ENCODE results near the gene NR1I2. TPM values are rescaled to one million over a fixed set of nuclear protein-coding genes. Genes with fewer than 3 reads are reported as not detected.

NR1I2 gene
- polyA plus RNA-seq, 1 donor from 2014 or later: 0.53 TPM

DNA sequence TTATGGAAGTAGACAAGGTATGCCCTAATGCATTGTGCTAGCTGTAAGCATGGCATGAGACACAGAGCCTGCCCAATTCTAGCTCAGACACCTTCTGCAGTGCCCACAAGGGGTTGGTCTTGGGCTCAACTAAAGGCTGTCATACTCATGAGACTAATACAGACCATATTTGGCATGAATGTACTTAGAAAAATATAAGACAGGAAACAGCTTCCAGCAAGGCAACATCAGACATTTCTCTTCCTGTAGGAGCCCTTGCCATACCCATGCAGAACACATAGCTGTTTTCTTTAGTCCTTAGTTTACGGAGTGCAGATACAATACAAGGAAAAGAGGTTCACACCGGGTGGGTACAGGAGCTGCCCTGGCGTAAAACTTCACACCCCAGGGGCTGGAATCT lies 30.5 kb upstream of the NR1I2 start:
- Histone ChIP-seq H3K4me3 (ENCODE audit: low read length) (no peak overlapping the region), H3K27me3 (ENCODE audit: insufficient read depth, low read depth, low read length) (no peaks in the 10 kb centered on the region), H3K27ac (ENCODE audit: low read length) (no peak overlapping the region), H3K36me3 (ENCODE audit: insufficient read depth, low read length) (peaks cover 5% of the 10 kb centered on the region), H3K79me2 (replicated peaks; ENCODE audit: insufficient read depth, low read length) (no peaks in the 10 kb centered on the region), H3K9me3 (ENCODE audit: low read length) (no peaks in the 10 kb centered on the region), H3K9me2 (ENCODE audit: insufficient read depth, low read length) (no peaks in the 10 kb centered on the region), H3K9ac (ENCODE audit: low read length) (no peak overlapping the region), H2AFZ (ENCODE audit: low read depth, low read length) (no peak overlapping the region), H4K20me1 (ENCODE audit: insufficient read depth) (no peaks in the 10 kb centered on the region), H3K4me2 (ENCODE audit: low read length) (no peak overlapping the region), H3F3A (ENCODE audit: insufficient read depth, low read length, poor library complexity, severe bottlenecking) (no peaks in the 10 kb centered on the region)
- TF ChIP-seq POLR2AphosphoS5 (IDR thresholded peaks at IDR 0.05) (no peak), RAD21 (conservative IDR thresholded peaks at IDR 0.05) (no peak), EP300 (conservative IDR thresholded peaks at IDR 0.05; ENCODE audit: poor library complexity, severe bottlenecking) (no peak), SMC3 (conservative IDR thresholded peaks at IDR 0.05; ENCODE audit: poor library complexity) (no peak), MXI1 (conservative IDR thresholded peaks at IDR 0.05; ENCODE audit: poor library complexity, severe bottlenecking) (no peak), TAF1 (IDR thresholded peaks at IDR 0.05; ENCODE audit: low read depth) (no peak), EZH2 (IDR thresholded peaks at IDR 0.05; ENCODE audit: borderline replicate concordance, insufficient read depth, low read length, poor library complexity, severe bottlenecking) (no peak)
- TF ChIP-seq, protein P1, sequence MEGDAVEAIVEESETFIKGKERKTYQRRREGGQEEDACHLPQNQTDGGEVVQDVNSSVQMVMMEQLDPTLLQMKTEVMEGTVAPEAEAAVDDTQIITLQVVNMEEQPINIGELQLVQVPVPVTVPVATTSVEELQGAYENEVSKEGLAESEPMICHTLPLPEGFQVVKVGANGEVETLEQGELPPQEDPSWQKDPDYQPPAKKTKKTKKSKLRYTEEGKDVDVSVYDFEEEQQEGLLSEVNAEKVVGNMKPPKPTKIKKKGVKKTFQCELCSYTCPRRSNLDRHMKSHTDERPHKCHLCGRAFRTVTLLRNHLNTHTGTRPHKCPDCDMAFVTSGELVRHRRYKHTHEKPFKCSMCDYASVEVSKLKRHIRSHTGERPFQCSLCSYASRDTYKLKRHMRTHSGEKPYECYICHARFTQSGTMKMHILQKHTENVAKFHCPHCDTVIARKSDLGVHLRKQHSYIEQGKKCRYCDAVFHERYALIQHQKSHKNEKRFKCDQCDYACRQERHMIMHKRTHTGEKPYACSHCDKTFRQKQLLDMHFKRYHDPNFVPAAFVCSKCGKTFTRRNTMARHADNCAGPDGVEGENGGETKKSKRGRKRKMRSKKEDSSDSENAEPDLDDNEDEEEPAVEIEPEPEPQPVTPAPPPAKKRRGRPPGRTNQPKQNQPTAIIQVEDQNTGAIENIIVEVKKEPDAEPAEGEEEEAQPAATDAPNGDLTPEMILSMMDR (IDR thresholded peaks at IDR 0.05; ENCODE audit: poor library complexity, severe bottlenecking): no peak
- TF ChIP-seq, protein P2, sequence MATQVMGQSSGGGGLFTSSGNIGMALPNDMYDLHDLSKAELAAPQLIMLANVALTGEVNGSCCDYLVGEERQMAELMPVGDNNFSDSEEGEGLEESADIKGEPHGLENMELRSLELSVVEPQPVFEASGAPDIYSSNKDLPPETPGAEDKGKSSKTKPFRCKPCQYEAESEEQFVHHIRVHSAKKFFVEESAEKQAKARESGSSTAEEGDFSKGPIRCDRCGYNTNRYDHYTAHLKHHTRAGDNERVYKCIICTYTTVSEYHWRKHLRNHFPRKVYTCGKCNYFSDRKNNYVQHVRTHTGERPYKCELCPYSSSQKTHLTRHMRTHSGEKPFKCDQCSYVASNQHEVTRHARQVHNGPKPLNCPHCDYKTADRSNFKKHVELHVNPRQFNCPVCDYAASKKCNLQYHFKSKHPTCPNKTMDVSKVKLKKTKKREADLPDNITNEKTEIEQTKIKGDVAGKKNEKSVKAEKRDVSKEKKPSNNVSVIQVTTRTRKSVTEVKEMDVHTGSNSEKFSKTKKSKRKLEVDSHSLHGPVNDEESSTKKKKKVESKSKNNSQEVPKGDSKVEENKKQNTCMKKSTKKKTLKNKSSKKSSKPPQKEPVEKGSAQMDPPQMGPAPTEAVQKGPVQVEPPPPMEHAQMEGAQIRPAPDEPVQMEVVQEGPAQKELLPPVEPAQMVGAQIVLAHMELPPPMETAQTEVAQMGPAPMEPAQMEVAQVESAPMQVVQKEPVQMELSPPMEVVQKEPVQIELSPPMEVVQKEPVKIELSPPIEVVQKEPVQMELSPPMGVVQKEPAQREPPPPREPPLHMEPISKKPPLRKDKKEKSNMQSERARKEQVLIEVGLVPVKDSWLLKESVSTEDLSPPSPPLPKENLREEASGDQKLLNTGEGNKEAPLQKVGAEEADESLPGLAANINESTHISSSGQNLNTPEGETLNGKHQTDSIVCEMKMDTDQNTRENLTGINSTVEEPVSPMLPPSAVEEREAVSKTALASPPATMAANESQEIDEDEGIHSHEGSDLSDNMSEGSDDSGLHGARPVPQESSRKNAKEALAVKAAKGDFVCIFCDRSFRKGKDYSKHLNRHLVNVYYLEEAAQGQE (IDR thresholded peaks at IDR 0.05; ENCODE audit: borderline replicate concordance): no peak

DNA sequence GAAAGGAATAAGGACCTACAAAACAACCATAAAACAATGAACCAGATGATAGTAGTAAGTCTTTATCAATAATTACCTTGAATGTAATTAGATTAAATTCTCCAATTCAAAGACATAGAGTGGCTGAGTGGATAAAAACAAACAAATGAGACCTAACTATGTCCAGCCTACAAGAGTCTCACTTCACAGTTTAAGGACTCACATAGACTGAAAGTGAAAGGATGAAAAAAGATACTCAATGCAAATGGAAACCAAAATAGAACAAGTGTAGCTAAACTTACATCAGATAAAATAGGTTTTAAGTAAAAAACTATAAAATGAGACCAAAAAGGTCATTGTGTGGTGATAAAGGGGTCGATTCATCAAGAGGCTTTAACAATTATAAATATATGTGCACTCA lies 21.9 kb upstream of the NR1I2 start:
- H3K36me3 ChIP-seq (ENCODE audit: insufficient read depth, low read length): no peaks in the 10 kb centered on the region
- no peaks in the 10 kb centered on the region for H3K9me2 ChIP-seq (ENCODE audit: insufficient read depth, low read length)
- H3K4me3 ChIP-seq (ENCODE audit: low read length): no peak overlapping the region
- H3F3A ChIP-seq (ENCODE audit: insufficient read depth, low read length, poor library complexity, severe bottlenecking): no peaks in the 10 kb centered on the region
- TF ChIP-seq EP300 (conservative IDR thresholded peaks at IDR 0.05; ENCODE audit: poor library complexity, severe bottlenecking): no peak
- TF ChIP-seq, protein P2 (IDR thresholded peaks at IDR 0.05; ENCODE audit: borderline replicate concordance): no peak
- TF ChIP-seq SMC3 (conservative IDR thresholded peaks at IDR 0.05; ENCODE audit: poor library complexity): no peak
- TF ChIP-seq, protein P1 (IDR thresholded peaks at IDR 0.05; ENCODE audit: poor library complexity, severe bottlenecking): no peak
- no peak for TF ChIP-seq EZH2 (IDR thresholded peaks at IDR 0.05; ENCODE audit: borderline replicate concordance, insufficient read depth, low read length, poor library complexity, severe bottlenecking)
- no peak for TF ChIP-seq POLR2AphosphoS5 (IDR thresholded peaks at IDR 0.05)
- TF ChIP-seq TAF1 (IDR thresholded peaks at IDR 0.05; ENCODE audit: low read depth): no peak
- TF ChIP-seq RAD21 (conservative IDR thresholded peaks at IDR 0.05): no peak
- no peak for TF ChIP-seq MXI1 (conservative IDR thresholded peaks at IDR 0.05; ENCODE audit: poor library complexity, severe bottlenecking)
- no peak overlapping the region for H3K27ac ChIP-seq (ENCODE audit: low read length)
- H3K9ac ChIP-seq (ENCODE audit: low read length): no peak overlapping the region
- H3K9me3 ChIP-seq (ENCODE audit: low read length): no peaks in the 10 kb centered on the region
- H3K4me2 ChIP-seq (ENCODE audit: low read length): no peak overlapping the region
- H3K79me2 ChIP-seq (replicated peaks; ENCODE audit: insufficient read depth, low read length): no peaks in the 10 kb centered on the region
- no peak overlapping the region for H2AFZ ChIP-seq (ENCODE audit: low read depth, low read length)
- no peaks in the 10 kb centered on the region for H4K20me1 ChIP-seq (ENCODE audit: insufficient read depth)
- no peaks in the 10 kb centered on the region for H3K27me3 ChIP-seq (ENCODE audit: insufficient read depth, low read depth, low read length)
